Measurements from ENCODE around the gene OR52J3. TPM values are rescaled to one million over a fixed set of nuclear protein-coding genes. Genes with fewer than 3 reads are reported as not detected.

Gene OR52J3
- total and polyA plus RNA-seq, 10 of the 15 experiments (the other 5 are each of a cell fraction or from before 2014, with no cell fraction given): not detected

- BruUV-seq (replicated peaks): no TSS peak
- Histone ChIP-seq H3K4me2 (ENCODE audit: control insufficient read depth, insufficient read depth) (no peak overlapping the region), H3K36me3 (ENCODE audit: control insufficient read depth in 2 of 2, insufficient read depth in 2 of 2, low read length in 1 of 2) (no peaks in the 10 kb centered on the region), H3K9ac (ENCODE audit: control insufficient read depth, insufficient read depth, low read length) (no peak overlapping the region), H3K4me3 (no peak overlapping the region), H3K4me1 (ENCODE audit: control insufficient read depth, insufficient read depth, low read length) (no peaks in the 10 kb centered on the region), H4K20me1 (ENCODE audit: control insufficient read depth, insufficient read depth) (no peaks in the 10 kb centered on the region; the same call in 1 of the 2 replicates), H3K27ac (ENCODE audit: control insufficient read depth, insufficient read depth) (no peak overlapping the region), H2AFZ (ENCODE audit: control insufficient read depth, low read depth, low read length) (no peak overlapping the region), H3K79me2 (ENCODE audit: control insufficient read depth, insufficient read depth, low read length) (no peaks in the 10 kb centered on the region), H3K27me3 (replicated peaks in 1 of 2; ENCODE audit: control insufficient read depth in 2 of 2, insufficient read depth in 2 of 2, low read length in 1 of 2) (no peaks in the 10 kb centered on the region), H3K9me3 (replicated peaks; ENCODE audit: control insufficient read depth, insufficient read depth, low read length) (no peaks in the 10 kb centered on the region; the same call in 2 of the 3 replicates)
- FAIRE-seq: no peak
- ChIA-PET CTCF (no interaction called here), POLR2A (no interaction called here), RAD21 (ENCODE audit: unreplicated experiment) (no interaction called here), SMC1A (ENCODE audit: uncharacterized antibody, unreplicated experiment) (no interaction called here)
- 59% methylated on average over 2 of the region's 2 CpGs for WGBS (ENCODE audit: insufficient coverage, insufficient replicate concordance, low lambda C conversion rate, missing lambda C conversion rate)
- TF ChIP-seq ETV6 (conservative IDR thresholded peaks at IDR 0.05 in 1 of 2, IDR thresholded peaks at IDR 0.05 in 1 of 2; ENCODE audit: borderline replicate concordance in 1 of 2, low read depth in 1 of 2) (no peak), SPI1 (IDR thresholded peaks at IDR 0.05; ENCODE audit: borderline replicate concordance, insufficient read depth, low read depth, low read length) (no peak), ASH2L (IDR thresholded peaks at IDR 0.05; ENCODE audit: borderline replicate concordance, low read depth) (no peak), KAT2A (conservative IDR thresholded peaks at IDR 0.05; ENCODE audit: control insufficient read depth, low read depth, low read length) (no peak), RFX5 (IDR thresholded peaks at IDR 0.05; ENCODE audit: low read depth, low read length) (no peak), ZBTB33 (IDR thresholded peaks at IDR 0.05) (no peak), NR2C1 (IDR thresholded peaks at IDR 0.05) (no peak)
- intact Hi-C loops (cut with micrococcal nuclease; ENCODE audit: unreplicated experiment) (no loop called here), in situ Hi-C loops (cut with MboI) (no loop called here)
- ATAC-seq: no peak
- no peak for DNase-seq (ENCODE audit: low read depth, low spot score)
Observed at GRCh38 chr11:5021996-5022395, 24.3 kb upstream of the OR52J3 start.
